GM18873 (cell line): Measurements from ENCODE around the gene TTC21A.
"Not testable (repeated sequence)": the region's sequence is repeated elsewhere in the genome, so short reads cannot be mapped to it uniquely, and the experiment has no call there.

Experiments
- ATAC-seq: cut with Tn5 transposase; IDR thresholded peaks from one replicate; pipeline ENCODE4 v1.9.1; 2021; ENCODE audit warnings: mild to moderate bottlenecking, moderate library complexity, moderate number of reproducible peaks; ENCODE audit not compliant: unreplicated experiment, low FRiP score

The TTC21A gene, protein sequence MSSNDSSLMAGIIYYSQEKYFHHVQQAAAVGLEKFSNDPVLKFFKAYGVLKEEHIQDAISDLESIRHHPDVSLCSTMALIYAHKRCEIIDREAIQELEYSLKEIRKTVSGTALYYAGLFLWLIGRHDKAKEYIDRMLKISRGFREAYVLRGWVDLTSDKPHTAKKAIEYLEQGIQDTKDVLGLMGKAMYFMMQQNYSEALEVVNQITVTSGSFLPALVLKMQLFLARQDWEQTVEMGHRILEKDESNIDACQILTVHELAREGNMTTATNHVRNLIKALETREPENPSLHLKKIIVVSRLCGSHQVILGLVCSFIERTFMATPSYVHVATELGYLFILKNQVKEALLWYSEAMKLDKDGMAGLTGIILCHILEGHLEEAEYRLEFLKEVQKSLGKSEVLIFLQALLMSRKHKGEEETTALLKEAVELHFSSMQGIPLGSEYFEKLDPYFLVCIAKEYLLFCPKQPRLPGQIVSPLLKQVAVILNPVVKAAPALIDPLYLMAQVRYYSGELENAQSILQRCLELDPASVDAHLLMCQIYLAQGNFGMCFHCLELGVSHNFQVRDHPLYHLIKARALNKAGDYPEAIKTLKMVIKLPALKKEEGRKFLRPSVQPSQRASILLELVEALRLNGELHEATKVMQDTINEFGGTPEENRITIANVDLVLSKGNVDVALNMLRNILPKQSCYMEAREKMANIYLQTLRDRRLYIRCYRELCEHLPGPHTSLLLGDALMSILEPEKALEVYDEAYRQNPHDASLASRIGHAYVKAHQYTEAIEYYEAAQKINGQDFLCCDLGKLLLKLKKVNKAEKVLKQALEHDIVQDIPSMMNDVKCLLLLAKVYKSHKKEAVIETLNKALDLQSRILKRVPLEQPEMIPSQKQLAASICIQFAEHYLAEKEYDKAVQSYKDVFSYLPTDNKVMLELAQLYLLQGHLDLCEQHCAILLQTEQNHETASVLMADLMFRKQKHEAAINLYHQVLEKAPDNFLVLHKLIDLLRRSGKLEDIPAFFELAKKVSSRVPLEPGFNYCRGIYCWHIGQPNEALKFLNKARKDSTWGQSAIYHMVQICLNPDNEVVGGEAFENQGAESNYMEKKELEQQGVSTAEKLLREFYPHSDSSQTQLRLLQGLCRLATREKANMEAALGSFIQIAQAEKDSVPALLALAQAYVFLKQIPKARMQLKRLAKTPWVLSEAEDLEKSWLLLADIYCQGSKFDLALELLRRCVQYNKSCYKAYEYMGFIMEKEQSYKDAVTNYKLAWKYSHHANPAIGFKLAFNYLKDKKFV (N-terminal part only)

DNA sequence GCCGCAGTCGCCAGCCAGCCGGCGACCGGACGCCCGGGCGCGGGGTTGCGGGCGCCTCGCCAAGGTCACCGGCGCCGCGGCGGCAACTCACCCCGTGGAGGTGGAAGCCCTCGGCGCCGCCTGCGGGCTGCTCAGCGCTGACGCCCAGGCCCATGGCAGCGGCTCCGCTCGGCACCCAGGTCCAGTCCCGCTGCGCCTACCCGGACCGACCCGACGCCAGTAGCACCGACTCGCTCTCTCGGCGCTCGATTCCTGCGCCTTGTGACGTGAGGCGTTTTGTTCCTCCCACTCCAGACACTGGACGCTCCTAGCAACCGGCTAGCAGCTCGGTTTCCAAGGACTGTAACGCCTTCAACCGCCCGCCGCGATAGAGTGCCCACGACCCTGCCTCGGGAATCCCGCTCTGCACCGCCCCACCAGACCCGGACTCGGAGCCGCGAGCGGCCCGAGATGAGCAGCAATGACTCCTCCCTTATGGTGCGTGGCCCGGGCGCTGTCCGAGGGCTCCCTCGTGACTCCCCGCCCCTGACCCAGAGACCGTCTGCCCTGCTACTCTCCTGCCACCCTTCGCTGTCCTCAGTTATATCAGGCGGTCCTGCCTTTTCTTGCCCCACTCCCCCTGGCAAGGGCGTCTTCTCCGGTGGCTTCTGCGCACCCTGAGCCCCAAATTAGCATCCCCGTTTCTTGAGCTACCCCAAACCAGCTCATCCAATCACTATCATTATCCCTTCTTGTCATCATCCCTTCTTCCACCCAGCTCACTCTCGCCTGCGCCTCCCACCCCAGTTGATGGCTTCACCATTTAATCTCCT is at the start of gene TTC21A, which contains the start of gene GORASP1:
TTC21A (plus strand) TSS at position 293 of the 812 bp plus-strand sequence; CDS start at position 451, 158 bp downstream.
GORASP1 (minus strand) TSS at position 240 of the 812 bp plus-strand sequence; CDS start at position 154, 86 bp downstream.
- peak; percentile 37 for ATAC-seq

DNA sequence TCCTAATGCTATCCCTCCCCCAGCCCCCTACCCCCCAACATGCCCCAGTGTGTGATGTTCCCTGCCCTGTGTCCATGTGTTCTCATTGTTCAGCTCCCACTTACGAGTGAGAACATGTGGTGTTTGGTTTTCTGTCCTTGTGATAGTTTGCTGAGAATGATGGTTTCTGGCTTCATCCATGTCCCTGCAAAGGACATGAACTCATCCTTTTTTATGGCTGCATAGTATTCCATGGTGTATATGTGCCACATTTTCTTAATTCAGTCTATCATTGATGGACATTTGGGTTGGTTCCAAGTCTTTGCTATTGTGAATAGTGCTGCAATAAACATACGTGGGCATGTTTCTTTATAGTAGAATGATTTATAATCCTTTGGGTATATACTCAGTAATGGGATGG is 46.3 kb upstream of the TTC21A start:
- not testable (repeated sequence) for ATAC-seq

DNA sequence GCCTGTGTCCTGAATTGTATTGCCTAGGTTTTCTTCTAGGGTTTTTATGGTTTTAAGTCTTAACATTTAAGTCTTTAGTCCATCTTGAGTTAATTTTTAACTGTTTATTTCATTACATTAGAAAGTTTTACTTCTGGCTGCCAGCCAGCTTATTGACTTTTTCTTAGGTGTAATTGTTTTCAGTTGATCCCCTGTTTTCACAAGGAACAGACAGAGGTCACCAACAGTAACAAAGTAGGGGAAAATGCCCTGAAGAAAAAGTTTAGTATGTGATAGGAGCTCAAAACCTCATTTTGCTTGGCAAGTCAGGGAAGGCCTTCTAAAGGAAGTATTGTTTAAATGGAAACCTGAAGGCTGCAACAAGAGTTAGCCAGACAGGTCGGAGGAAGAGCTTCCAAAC is 45.3 kb upstream of the TTC21A start:
- no peak for ATAC-seq

DNA sequence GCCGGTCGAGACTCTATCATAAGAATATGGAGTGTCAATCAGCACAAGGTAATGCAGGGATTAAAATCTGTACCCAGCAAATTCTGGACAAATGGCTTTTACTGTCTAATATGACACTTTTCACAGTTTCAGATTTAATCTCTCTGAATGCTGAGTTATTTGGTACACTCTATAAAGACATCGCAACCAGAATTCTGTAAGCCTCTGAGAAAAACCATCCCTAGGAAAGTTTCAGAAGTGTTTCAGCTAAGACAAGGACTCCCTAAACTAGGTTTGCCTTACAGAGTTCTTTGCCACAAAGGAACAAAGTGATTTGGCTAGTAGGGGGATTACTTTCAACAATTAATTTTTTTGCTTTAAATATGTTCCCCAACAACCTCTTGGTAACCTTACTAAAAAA is 44.3 kb upstream of the TTC21A start:
- no peak for ATAC-seq

DNA sequence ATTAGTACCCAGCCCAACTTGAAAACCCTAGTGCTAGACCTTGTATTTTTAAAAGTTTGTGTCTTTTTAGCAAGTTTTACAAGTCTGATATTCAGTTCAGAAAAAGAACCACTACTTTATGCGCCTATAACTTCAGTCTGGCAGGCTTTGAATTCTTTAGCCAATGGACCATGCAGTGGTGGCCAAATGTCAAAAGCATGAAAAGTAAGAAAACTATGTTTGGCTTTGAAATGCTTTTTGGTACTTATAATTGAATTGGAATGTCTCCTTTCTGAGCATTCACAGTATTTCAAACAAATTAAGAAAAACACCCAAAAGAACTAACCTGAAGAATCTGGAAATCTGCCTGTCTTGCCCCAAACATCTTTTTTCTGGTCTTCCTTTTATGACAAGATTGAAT is 42.8 kb upstream of the TTC21A start:
- no peak for ATAC-seq

DNA sequence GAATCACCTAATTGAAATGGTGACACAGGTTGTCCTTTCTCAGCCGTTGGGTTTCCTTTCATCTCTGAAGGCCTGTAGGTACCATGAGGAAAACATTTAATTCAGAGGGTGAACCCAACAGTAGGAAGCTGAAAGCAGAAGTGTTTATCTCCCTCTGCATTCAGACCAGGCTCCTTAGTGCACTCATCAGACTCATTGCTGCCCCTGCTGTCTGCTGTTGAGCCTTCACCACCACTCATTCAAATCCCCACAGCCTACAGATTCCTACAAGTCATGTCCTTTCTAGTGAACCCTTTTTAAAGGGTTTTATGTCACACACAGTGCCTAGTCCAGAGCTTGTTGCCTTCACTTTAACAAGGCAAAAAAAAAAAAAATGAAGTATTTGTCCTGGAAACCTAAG is 42.3 kb upstream of the TTC21A start:
- ATAC-seq, result no peak

DNA sequence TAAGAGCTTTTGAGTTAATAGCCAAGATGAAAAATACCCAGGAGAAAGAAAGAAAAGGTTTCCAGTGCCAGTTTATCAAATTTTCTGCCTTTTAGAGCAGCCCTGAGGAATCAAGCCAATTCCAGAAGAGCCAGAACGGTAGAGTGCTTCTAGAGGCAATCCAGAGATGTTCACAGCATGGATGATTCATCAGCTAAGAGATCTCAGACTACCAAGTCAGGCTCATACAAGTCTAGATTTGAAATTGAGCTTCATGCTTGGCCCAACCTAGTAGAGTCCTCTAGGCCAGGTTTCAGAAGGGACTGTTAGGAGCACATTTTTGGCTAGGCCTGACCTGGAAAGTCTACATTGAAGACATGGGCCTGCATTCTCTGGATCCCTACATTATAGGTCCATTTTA is 40.2 kb upstream of the TTC21A start:
- ATAC-seq, result no peak

DNA sequence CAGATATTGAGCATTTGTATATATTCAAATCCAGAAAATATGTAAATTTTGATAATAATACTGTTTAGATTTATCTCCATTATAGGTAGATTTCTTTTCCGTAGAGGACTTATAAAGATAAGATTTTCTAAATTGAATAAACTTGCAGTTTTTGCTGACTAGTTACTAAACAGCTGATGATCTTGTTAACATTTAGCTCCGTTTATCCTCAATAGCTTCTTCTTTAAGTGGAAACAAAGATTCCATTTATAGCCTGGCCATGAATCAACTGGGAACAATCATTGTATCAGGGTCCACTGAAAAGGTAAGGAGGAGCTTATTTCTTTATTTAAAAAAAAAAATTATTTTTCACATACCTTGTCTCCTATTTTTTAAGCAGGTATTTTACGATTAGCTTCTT is 38.9 kb upstream of the TTC21A start:
- no peak for ATAC-seq

DNA sequence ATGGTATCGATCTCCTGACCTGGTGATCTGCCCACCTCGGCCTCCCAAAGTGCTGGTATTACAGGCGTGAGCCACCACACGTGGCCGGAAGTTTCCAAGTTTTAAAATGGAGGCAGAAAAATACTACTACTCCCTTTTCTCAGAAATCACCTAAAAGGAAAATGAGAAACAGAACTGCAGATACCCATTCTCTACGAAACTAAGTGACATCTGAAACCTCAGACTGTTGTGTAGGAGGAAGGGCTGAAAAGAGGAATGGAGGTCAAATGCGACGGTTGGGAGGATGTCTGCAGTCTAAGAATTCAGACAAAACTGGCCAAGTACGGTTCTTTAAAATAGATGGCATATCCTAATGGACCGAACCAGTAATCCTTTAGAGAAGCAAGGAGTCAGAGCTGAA is 31.6 kb upstream of the TTC21A start:
- no peak for ATAC-seq

DNA sequence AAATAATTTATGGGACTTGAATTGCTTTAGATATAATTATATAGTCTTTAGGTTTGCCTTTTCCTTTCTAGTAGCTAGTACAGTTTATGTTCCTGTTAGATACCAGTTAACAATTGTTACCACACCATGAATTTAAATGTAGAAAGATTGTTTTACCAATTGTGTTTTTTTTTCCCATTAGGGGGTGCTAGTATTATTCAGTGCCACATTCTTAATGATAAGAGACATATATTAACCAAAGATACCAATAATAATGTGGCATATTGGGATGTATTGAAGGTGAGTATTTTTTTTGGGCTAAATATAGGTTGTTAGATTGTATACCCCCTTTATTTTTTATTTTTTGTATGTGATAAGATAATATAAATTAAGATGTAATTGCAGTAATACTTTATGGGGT is 27.9 kb upstream of the TTC21A start:
- ATAC-seq, result no peak

DNA sequence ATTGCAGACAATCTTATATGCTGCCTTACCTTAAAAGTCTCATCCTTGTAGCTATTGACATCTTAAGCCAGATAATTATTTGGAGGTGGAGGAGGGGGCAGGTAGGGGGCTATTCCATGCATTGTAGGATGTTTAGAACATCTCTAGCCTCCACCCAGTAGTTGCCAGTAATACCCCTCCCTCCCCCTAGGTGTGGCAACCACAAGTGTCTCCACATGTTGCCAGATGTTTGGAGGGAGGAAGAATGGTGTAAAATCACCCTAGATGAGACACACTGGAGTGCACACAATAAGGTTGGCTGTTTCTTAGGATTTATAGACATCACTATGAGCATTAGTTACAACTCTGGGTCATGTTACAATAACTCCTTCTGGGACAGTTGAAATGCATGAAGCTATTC is 27.5 kb upstream of the TTC21A start:
- no peak for ATAC-seq

DNA sequence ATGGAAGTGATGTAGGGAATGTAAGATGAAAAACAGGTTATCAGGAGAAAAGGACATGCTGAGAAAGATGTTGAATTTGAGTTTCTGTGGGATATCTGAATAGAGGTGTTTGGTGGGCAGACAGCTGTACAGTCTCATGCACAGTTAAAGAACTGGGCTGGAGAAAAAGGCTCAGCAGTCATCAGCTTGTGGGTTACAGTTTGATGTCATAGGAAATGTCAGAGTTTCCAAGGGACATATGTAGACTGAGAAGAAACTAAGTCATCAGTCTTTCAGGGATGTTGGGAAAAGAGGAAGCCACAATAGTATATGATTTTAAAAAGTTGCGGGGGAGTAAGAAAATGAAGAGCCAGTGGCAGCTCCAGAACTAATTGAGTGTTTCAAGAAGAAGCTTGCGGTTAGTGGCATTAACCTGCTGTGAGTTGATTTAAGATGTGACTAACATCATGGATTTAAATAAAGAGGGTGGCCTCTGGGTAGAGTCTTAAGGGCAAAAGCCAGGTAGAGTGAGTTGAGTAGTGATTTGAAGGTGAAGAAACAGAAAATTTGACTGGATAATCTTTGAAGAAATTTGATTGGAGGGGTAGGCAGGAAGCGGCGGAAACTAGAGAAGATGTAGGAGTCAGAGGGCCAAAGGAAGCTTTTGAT is 24.7 kb upstream of the TTC21A start:
- no peak for ATAC-seq

DNA sequence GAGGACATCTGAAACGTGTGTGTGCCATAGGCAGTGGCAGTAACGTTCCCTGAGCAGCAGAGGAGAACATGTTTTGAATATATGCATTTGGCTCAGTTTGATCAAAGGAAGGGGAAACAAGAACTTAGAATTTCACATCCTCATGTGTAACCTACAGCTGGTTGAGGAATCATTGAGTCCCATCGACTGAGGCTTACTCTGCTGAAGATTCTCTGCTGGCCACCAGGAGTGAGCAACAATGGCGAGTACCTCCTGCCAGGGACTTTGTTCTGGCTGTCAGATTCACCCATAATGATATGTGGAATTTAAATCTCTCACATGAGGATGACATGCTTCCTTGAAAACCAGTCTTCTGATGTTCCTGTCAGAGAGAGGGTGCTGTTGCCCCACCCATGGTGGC is 21.3 kb upstream of the TTC21A start:
- ATAC-seq, result no peak

DNA sequence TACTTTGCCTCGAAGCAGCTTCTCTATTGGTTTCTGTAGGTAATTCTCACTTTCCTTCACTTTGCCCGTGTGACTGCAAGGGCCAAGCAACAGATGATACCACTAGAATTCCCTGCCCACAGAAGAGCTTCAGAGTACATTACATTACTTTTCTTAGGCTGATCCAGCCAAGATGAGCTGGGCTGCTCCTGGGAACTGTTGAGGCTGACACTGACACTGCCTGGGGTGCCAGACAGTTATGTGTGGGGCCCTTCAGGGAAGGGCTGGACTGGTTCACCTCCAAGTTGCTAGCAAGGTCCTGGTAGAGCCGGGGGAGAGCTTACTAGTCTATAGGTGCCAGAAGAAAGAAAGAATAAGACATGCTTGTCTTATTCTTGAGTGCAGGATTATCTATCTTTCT is 19.0 kb upstream of the TTC21A start:
- no peak for ATAC-seq

DNA sequence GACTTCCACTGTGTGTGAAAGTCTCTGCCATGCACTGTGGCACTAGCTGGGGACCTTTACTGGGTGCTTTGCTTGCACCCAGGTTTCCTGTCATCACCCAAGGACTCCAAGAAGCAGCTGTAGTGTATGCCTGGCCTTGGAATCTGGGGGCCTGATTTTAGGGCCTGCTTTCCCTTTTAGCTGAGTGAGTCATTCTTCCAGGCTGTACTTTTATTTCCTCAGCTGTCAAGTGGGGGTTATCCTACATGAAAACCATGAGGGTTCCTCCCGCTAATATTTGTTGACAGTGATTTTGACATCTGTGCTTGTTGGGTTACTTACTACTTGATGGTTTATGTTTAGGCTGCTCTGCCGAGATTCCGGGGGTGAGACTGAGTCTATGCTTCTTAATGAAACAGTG is 18.6 kb upstream of the TTC21A start:
- no peak for ATAC-seq

DNA sequence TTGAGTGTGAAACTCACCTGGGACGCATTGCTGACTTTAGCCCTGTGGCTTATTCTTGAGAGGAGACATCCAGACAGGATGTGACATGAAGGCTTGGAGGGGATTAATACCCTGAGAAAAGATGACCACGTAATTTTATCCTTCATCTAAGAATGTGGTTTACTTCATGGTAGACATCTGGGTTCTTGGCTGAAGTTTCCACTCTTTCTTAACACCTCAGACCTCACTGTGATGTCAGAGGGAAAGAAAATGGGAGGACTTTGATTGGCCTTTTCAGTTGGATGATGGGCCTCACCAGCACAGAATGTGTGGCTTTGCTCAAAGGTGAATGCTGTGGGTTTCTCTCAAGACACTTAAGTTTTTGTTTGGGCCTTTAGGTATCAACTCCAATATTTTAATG is 16.6 kb upstream of the TTC21A start:
- no peak for ATAC-seq

DNA sequence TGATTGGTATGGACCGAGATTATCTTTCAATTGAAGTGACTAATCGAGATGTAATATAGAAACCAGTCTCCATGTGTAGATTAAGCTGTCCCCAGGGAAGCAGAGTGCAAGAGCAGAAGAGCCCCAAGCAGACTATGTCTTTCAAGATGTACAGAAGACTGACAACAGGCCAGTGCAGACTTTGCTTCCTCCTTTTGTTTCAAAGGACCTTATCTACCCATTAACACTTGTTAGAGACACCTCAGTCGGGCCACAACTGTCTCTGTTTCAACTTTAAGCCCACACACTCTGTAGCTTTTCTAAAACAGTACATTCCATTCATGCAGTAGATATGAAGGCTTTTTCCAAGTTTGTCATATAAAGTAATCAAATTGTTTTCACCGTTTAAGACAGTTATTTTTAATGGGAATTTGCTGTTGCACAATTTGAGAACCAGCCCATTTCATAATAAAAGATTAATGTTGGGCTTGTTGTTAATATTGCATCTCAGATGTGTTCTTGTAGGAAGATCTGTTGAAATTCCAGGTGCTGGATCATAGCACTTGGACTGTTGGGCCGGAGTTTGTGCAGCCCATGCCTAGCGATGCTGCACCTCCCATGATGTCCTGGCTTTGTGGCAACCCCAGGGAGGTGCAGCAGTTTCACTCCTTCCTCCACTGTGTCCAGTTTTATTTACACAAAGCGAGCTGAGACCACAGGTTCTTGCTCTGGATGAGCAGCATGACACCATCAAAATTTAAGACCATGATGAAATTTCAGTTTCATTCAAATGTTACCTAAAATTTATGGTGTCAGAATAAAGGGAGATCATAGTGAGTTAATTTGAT is 12.4 kb upstream of the TTC21A start:
- no peak for ATAC-seq

DNA sequence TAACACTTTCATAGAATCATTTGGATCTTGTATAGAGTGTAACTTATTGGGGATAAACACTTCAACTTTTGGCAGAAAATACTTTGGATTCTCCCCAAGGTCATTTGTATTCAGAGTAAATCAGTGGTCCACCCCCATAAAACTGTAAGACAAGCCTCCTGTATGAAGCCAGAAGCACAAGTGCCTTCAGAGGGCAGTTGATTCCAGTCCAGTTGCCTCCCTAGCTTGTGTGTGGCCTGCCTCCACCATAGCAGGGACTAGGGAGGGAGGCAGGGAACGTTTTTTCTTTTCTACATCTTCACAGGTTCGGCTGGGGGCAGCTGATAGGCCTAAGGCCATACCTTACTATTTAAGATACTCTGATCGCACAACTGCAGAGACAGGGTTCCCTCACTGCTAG is 11.7 kb upstream of the TTC21A start:
- no peak for ATAC-seq

DNA sequence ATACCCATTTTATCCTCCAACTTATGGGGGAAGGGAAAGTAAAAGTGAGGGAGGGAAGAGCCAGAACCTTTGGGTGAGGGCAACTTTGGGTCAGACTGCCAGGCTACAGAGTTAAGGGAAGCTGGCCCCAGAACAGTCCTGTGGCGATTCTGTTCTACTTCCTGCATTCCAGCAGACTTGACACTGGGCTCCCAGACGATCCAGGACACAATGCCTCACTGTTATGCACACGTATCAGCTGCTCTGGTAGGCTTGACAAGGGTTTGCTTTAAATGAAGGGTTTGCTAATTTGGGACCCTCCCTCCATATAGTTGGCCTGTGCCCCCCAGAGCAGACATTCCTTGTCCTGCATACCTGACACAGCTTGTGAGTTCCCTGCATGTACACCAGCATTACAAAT is 10.7 kb upstream of the TTC21A start:
- no peak for ATAC-seq
